Measurements from ENCODE around the gene MAD1L1.
"Not testable (repeated sequence)": the region's sequence is repeated elsewhere in the genome, so short reads cannot be mapped to it uniquely, and the experiment has no call there.

DNA sequence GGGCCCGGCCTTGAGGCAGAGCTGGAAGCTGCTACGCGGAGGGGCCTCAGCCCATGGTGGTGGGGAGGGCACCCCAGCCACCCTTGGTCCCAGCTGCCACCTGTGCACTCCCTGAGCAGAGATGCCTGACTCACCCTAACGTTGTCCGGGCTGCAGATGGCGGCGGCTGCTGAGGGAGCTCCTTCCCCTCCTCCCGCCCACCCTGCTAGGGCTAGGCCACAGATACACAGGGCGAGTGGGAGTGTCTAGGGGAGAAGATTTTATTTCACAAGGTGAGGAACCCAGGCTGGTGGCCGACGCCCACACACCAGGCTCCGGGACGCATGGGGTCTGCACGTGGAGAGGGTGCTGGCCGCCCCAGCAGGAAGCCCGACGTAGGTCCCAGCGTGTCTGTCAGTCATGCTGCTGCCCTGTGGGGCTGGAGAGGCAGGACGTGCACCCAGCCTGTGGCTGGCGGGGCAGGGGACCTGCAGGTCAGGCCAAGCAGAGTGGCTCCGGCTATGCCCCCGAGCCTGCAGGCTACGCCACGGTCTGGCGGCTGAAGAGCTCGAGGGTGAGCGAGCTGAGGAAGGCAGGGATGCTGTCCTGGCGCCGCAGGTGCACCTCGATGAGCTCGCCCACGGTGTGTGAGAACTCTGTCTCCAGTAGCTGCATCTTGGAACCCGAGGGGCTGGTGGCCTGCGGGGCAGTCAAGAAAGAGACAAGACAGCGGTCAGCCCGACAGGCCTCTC, 417.0 kb downstream of the MAD1L1 start:
- TF ChIP-seq, protein P1, sequence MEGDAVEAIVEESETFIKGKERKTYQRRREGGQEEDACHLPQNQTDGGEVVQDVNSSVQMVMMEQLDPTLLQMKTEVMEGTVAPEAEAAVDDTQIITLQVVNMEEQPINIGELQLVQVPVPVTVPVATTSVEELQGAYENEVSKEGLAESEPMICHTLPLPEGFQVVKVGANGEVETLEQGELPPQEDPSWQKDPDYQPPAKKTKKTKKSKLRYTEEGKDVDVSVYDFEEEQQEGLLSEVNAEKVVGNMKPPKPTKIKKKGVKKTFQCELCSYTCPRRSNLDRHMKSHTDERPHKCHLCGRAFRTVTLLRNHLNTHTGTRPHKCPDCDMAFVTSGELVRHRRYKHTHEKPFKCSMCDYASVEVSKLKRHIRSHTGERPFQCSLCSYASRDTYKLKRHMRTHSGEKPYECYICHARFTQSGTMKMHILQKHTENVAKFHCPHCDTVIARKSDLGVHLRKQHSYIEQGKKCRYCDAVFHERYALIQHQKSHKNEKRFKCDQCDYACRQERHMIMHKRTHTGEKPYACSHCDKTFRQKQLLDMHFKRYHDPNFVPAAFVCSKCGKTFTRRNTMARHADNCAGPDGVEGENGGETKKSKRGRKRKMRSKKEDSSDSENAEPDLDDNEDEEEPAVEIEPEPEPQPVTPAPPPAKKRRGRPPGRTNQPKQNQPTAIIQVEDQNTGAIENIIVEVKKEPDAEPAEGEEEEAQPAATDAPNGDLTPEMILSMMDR (IDR thresholded peaks at IDR 0.05): not testable (repeated sequence)
- TF ChIP-seq, protein P2, sequence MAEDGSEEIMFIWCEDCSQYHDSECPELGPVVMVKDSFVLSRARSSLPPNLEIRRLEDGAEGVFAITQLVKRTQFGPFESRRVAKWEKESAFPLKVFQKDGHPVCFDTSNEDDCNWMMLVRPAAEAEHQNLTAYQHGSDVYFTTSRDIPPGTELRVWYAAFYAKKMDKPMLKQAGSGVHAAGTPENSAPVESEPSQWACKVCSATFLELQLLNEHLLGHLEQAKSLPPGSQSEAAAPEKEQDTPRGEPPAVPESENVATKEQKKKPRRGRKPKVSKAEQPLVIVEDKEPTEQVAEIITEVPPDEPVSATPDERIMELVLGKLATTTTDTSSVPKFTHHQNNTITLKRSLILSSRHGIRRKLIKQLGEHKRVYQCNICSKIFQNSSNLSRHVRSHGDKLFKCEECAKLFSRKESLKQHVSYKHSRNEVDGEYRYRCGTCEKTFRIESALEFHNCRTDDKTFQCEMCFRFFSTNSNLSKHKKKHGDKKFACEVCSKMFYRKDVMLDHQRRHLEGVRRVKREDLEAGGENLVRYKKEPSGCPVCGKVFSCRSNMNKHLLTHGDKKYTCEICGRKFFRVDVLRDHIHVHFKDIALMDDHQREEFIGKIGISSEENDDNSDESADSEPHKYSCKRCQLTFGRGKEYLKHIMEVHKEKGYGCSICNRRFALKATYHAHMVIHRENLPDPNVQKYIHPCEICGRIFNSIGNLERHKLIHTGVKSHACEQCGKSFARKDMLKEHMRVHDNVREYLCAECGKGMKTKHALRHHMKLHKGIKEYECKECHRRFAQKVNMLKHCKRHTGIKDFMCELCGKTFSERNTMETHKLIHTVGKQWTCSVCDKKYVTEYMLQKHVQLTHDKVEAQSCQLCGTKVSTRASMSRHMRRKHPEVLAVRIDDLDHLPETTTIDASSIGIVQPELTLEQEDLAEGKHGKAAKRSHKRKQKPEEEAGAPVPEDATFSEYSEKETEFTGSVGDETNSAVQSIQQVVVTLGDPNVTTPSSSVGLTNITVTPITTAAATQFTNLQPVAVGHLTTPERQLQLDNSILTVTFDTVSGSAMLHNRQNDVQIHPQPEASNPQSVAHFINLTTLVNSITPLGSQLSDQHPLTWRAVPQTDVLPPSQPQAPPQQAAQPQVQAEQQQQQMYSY (CRISPR knock-in tag; IDR thresholded peaks at IDR 0.05): not testable (repeated sequence)
- not testable (repeated sequence) for TF ChIP-seq PRRX2 (CRISPR knock-in tag; IDR thresholded peaks at IDR 0.05); ESRRA (CRISPR knock-in tag; IDR thresholded peaks at IDR 0.05; ENCODE audit: borderline replicate concordance); TEAD4 (CRISPR knock-in tag; IDR thresholded peaks at IDR 0.05); JUN (CRISPR knock-in tag; IDR thresholded peaks at IDR 0.05); TCF7 (CRISPR knock-in tag; IDR thresholded peaks at IDR 0.05; ENCODE audit: low read depth); CREB1 (CRISPR knock-in tag; IDR thresholded peaks at IDR 0.05)
- TF ChIP-seq, protein P3, sequence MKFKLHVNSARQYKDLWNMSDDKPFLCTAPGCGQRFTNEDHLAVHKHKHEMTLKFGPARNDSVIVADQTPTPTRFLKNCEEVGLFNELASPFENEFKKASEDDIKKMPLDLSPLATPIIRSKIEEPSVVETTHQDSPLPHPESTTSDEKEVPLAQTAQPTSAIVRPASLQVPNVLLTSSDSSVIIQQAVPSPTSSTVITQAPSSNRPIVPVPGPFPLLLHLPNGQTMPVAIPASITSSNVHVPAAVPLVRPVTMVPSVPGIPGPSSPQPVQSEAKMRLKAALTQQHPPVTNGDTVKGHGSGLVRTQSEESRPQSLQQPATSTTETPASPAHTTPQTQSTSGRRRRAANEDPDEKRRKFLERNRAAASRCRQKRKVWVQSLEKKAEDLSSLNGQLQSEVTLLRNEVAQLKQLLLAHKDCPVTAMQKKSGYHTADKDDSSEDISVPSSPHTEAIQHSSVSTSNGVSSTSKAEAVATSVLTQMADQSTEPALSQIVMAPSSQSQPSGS (CRISPR knock-in tag; IDR thresholded peaks at IDR 0.05; ENCODE audit: borderline replicate concordance, low read depth): not testable (repeated sequence)
